ENCODE data around the gene USF2. TPM values are rescaled to one million over a fixed set of nuclear protein-coding genes. Genes with fewer than 3 reads are reported as not detected.

USF2 gene
- total RNA-seq, 1 experiment from 2014 or later, result 81.6 TPM

DNA sequence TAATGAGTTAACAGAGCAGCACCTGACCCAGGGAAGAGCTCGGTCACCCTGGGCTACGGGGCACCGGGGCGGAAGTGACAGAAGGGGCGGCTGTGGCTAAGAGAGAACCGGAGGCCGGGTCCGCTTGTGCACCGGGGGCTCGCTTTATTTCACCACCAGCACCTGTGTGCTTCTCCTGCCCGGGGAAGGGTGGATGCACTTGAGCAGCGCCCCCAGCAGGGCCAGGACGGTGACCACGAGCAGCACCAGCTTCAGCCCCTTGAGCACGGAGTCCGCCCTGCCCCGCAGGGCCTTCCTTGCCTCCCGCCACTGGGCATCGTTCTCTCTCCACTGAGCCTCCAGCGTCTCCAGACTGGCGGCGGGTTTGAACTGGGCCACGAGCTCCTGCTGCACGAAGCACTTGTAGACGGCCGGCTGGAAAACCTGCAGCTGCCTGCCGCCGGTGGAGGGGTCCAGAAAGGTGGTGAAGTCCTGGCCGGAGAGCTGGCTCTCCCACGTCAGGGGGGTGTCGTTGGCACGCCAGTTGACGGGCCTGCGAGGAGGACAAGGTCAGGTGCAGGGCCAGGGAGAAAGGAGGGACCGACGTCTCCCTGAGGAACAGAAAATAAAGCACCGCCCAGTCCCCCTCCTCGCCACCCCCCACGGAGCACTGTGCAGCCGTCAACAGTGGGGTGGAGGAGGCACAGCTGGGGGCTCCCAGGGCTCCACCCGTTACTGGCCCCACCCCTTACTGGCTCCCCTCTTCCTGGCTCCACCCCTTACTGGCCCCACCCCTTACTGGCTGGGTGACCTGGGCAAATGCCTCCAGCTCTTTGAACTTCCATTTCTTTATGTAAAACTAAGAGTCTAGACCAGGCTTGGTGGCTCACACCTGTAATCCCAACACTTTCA lies 43.8 kb upstream of the USF2 start:
- Mint-ChIP-seq H3K4me1 (ENCODE audit: insufficient read depth, unreplicated experiment) (peaks cover 13% of the 10 kb centered on the region), H3K27ac (ENCODE audit: low read depth, unreplicated experiment) (peak overlapping the region; percentile 78), H3K36me3 (ENCODE audit: insufficient read depth, unreplicated experiment) (no peaks in the 10 kb centered on the region), H3K9me3 (ENCODE audit: unreplicated experiment) (no peaks in the 10 kb centered on the region), H3K4me3 (ENCODE audit: unreplicated experiment) (no peak overlapping the region), H3K27me3 (ENCODE audit: insufficient read depth, unreplicated experiment) (no peaks in the 10 kb centered on the region)
- BruUV-seq (replicated peaks), result no TSS peak
- DNase-seq (ENCODE audit: unreplicated experiment), result no peak
- intact Hi-C loops (cut with micrococcal nuclease), result no loop called here
- POLR2A ChIA-PET, result no interaction called here
- TF ChIP-seq, protein P1, sequence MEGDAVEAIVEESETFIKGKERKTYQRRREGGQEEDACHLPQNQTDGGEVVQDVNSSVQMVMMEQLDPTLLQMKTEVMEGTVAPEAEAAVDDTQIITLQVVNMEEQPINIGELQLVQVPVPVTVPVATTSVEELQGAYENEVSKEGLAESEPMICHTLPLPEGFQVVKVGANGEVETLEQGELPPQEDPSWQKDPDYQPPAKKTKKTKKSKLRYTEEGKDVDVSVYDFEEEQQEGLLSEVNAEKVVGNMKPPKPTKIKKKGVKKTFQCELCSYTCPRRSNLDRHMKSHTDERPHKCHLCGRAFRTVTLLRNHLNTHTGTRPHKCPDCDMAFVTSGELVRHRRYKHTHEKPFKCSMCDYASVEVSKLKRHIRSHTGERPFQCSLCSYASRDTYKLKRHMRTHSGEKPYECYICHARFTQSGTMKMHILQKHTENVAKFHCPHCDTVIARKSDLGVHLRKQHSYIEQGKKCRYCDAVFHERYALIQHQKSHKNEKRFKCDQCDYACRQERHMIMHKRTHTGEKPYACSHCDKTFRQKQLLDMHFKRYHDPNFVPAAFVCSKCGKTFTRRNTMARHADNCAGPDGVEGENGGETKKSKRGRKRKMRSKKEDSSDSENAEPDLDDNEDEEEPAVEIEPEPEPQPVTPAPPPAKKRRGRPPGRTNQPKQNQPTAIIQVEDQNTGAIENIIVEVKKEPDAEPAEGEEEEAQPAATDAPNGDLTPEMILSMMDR (IDR thresholded peaks at IDR 0.05; ENCODE audit: unreplicated experiment), result no peak
- CTCF ChIA-PET, result interaction anchor here (0.6 kb wide), 1 partner anchor 848 kb away, joined by 5 read pairs; no protein-coding TSS in a partner anchor

- H3K36me3 Mint-ChIP-seq (ENCODE audit: insufficient read depth, unreplicated experiment), result no peaks in the 10 kb centered on the region
- H3K27ac Mint-ChIP-seq (ENCODE audit: low read depth, unreplicated experiment), result no peak overlapping the region
- H3K4me3 Mint-ChIP-seq (ENCODE audit: unreplicated experiment), result no peak overlapping the region
- CTCF ChIA-PET, result no interaction called here
- no peaks in the 10 kb centered on the region for H3K9me3 Mint-ChIP-seq (ENCODE audit: unreplicated experiment)
- TF ChIP-seq, protein P1 (IDR thresholded peaks at IDR 0.05; ENCODE audit: unreplicated experiment), result no peak
- DNase-seq (ENCODE audit: unreplicated experiment), result no peak
- POLR2A ChIA-PET, result interaction anchor here (1.2 kb wide), 1 partner anchor 22 kb away, joined by 3 read pairs; no protein-coding TSS in a partner anchor
- H3K27me3 Mint-ChIP-seq (ENCODE audit: insufficient read depth, unreplicated experiment), result no peaks in the 10 kb centered on the region
- intact Hi-C loops (cut with micrococcal nuclease), result no loop called here
- peaks cover 13% of the 10 kb centered on the region for H3K4me1 Mint-ChIP-seq (ENCODE audit: insufficient read depth, unreplicated experiment)
- no TSS peak for BruUV-seq (replicated peaks)
These were observed 42.8 kb upstream of the USF2 start for GRCh38 chr19:35225951-35226350.

GRCh38 chr19:35226748-35227147 lies 42.0 kb upstream of the USF2 start:
- Mint-ChIP-seq H3K4me3 (ENCODE audit: unreplicated experiment) (no peak overlapping the region), H3K9me3 (ENCODE audit: unreplicated experiment) (no peaks in the 10 kb centered on the region), H3K36me3 (ENCODE audit: insufficient read depth, unreplicated experiment) (no peaks in the 10 kb centered on the region), H3K27me3 (ENCODE audit: insufficient read depth, unreplicated experiment) (no peaks in the 10 kb centered on the region), H3K27ac (ENCODE audit: low read depth, unreplicated experiment) (no peak overlapping the region), H3K4me1 (ENCODE audit: insufficient read depth, unreplicated experiment) (peaks cover 13% of the 10 kb centered on the region)
- ChIA-PET POLR2A (interaction anchor here (1.2 kb wide), 1 partner anchor 21 kb away, joined by 3 read pairs; no protein-coding TSS in a partner anchor), CTCF (no interaction called here)
- BruUV-seq (replicated peaks), result no TSS peak
- TF ChIP-seq, protein P1 (IDR thresholded peaks at IDR 0.05; ENCODE audit: unreplicated experiment), result no peak
- no peak for DNase-seq (ENCODE audit: unreplicated experiment)
- intact Hi-C loops (cut with micrococcal nuclease), result no loop called here

DNA sequence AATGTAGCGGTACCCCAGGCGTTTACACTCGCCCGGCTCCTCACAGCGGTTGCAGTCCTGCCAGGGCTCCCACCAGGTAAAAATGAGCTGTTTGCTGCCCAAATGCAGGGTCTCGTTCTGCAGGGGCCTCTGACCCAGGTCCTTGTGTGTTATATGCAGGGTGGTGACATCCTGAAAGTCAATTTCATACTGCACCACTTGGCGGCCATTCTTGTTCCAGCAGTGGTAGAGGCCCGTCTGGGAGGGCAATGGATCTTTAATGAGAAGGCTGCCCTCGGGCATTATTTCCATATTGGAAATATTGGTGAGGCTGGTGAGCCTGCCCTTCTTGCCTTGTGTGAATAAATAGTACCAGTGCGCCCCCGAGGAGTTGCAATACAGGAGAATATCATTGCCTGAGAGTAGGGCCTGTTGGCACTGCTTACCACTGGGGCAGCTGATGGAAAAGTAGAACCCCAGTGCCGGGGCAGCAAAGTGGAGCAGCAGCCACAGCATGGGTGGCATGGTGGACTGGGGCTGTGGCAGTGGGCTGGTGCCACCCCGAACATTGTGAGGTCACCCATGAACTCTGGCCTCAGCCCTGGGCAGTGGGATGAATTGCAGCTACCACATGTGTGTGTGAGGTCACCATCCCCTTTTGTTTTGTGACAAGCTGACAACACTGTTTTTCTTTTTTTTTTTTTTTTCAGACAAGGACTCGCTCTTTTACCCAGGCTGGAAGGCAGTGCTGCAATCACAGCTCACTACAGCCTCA lies 40.4 kb upstream of the USF2 start, which contains the start of gene FAM187B:
Gene FAM187B (minus strand): TSS at position 563 of the 754 bp plus-strand sequence. CDS start 59 bp downstream, at position 504.
- ChIA-PET POLR2A (no interaction called here), CTCF (interaction anchor here (0.6 to 0.8 kb wide), 2 partner anchors 14 to 468 kb away, joined by 3 to 4 read pairs; no protein-coding TSS in a partner anchor)
- no peak within 1 kb of the TSS for H3K4me3 Mint-ChIP-seq (ENCODE audit: unreplicated experiment)
- no peak for DNase-seq (ENCODE audit: unreplicated experiment)
- H3K9me3 Mint-ChIP-seq (ENCODE audit: unreplicated experiment), result no peaks in the 10 kb centered on the region
- H3K36me3 Mint-ChIP-seq (ENCODE audit: insufficient read depth, unreplicated experiment), result no peaks in the 10 kb centered on the region
- BruUV-seq (replicated peaks), result no TSS peak
- peak within 1 kb of the TSS; percentile 28 for H3K27ac Mint-ChIP-seq (ENCODE audit: low read depth, unreplicated experiment)
- peaks cover 13% of the 10 kb centered on the region for H3K4me1 Mint-ChIP-seq (ENCODE audit: insufficient read depth, unreplicated experiment)
- TF ChIP-seq, protein P1 (IDR thresholded peaks at IDR 0.05; ENCODE audit: unreplicated experiment), result no peak
- intact Hi-C loops (cut with micrococcal nuclease), result no loop called here
- H3K27me3 Mint-ChIP-seq (ENCODE audit: insufficient read depth, unreplicated experiment), result no peaks in the 10 kb centered on the region
